Heart left ventricle (tissue), 16 donors: Measurements from ENCODE around the gene P2RX2. TPM values are rescaled to one million over a fixed set of nuclear protein-coding genes. Genes with fewer than 3 reads are reported as not detected.

Source experiments
- ATAC-seq, 4 donors: fragments of 200-7000 bp; cut with Tn5 transposase; one replicate each; pipeline ENCODE4 v1.9.1; 2020 to 2022; ENCODE audit warnings: moderate library complexity in 4 of 4, mild to moderate bottlenecking in 3 of 4, moderate number of reproducible peaks in 1 of 4
- DNase-seq, 5 donors: peaks; one replicate each; pipeline ENCODE4 v3.0.0-alpha.2; 2020
- H3K27ac ChIP-seq, 12 donors: fragments of 200-600 bp; sonication (generic) in 4 of 12; one replicate each; pipeline versions ENCODE4 v1.5.0 to v1.8.0; 2016 to 2022; ENCODE audit warnings: mild to moderate bottlenecking in 2 of 12
- H3K27me3 ChIP-seq, 9 donors: fragments of 200-600 bp; sonication (generic) in 2 of 9; one replicate each; pipeline versions ENCODE4 v1.5.1 to v1.8.0; 2016 to 2022; ENCODE audit warnings: mild to moderate bottlenecking in 3 of 9
- H3K36me3 ChIP-seq, 9 donors: fragments of 200-600 bp; sonication (generic) in 2 of 9; one replicate each; pipeline versions ENCODE4 v1.5.0 to v1.8.0; 2018 to 2022; ENCODE audit warnings: mild to moderate bottlenecking in 2 of 9
- H3K4me1 ChIP-seq, 12 donors: fragments of 200-600 bp; sonication (generic) in 4 of 12; one replicate each; pipeline versions ENCODE4 v1.5.0 to v1.8.0; 2016 to 2022; ENCODE audit warnings: mild to moderate bottlenecking in 3 of 12
- H3K4me3 ChIP-seq, 12 donors: fragments of 200-600 bp; sonication (generic) in 4 of 12; one replicate each; pipeline versions ENCODE4 v1.5.0 to v1.8.0; 2017 to 2022; ENCODE audit warnings: mild to moderate bottlenecking in 9 of 12, moderate library complexity in 4 of 12
- H3K9me3 ChIP-seq, 12 donors: fragments of 200-600 bp; sonication (generic) in 4 of 12; one replicate each; pipeline versions ENCODE4 v1.5.0 to v1.8.0; 2016 to 2022; ENCODE audit warnings: mild to moderate bottlenecking in 1 of 12
- CTCF ChIP-seq, 12 donors: fragments of 200-600 bp; sonication (generic) in 4 of 12; IDR thresholded peaks; one replicate each; pipeline versions ENCODE4 v1.5.0 to v1.8.0; 2018 to 2022; ENCODE audit warnings: antibody characterized with exemption in 12 of 12, mild to moderate bottlenecking in 5 of 12
- POLR2A ChIP-seq, 2 donors: fragments of 450-650 bp; IDR thresholded peaks; one replicate each; pipeline ENCODE4 v1.6.1; 2017; ENCODE audit warnings: antibody characterized with exemption in 2 of 2, mild to moderate bottlenecking in 2 of 2, moderate library complexity in 2 of 2
- WGBS, 4 donors: extraction: QIAGEN DNeasy Blood & Tissue Kit in 2 of 4; methylation state at CpG; one replicate each; pipeline versions ENCODE4 v1.1.5 to v1.1.7; 2013 to 2018; 5-methylcytosine and 5-hydroxymethylcytosine counted together
- intact Hi-C, 10 donors: fragments of 100-400 bp; cut with DNase I; formaldehyde crosslinking; loops; one replicate each; pipeline versions ENCODE4 v1.11.1 to v1.14.2; 2022
- polyA plus RNA-seq, 2 donors: library from polyadenylated mRNA; stranded (reverse); fragments of 200-250 nt; gene quantifications; one replicate each; pipeline ENCODE4 v1.2.3, GENCODE V29; 2013
- total RNA-seq, 9 donors: library from RNA; depleted of rRNA in 2 of 9; stranded (reverse); fragments of >200 nt in 2 of 9; fragmentation: NEBNext Ultra II Directional in 3 of 9; extraction: Animal tissue kit (Norgen Biotek cat#: 25700) in 3 of 9; gene quantifications; one replicate each; pipeline versions ENCODE4 v1.1.0 to v1.2.4, GENCODE V29; 2016 to 2023
- donor health status: ischemic (EF 13 %, LVEDD 7.1; RV severe dilation, severe dysfunction).
- donor health status: healthy with polysubstance abuse.
- donor health status: DM: no; HTN: yes; CAD: no.
- donor health status: DM: no; HTN: no; CAD: no.
- donor health status: ischemic (EF 25% LVEDD 6.9; RV normal size, moderate dysfunction).
- donor health status: ischemic (EF 25% LVEDD 5.7; RV mildly dilated, moderate dysfunction).
- donor health status: healthy.
- donor health status: DM: yes; HTN: yes; CAD: no.
- donor health status: ischemic (EF 35%, LVEDD 5.7; RV mildly dilated, moderate dysfunction).
- donor health status: nonischemic (EF 11% LVEDD 7.7; RV severe dilation, severe dysfunction).
- donor health status: DM: yes; HTN: yes; CAD: no.
- donor health status: PGD.
- donor health status: ischemic (EF 29% LVEDD 5.4; RV normal size, mild dysfunction).
- donor health status: nonischemic (EF 23%, LVEDD 6.1; RV moderate dilation, normal function).

P2RX2 gene
- total and polyA plus RNA-seq, 11 donors, result not detected

- no peak for ATAC-seq
- Histone ChIP-seq H3K27me3 (no peaks in the 10 kb centered on the region), H3K27ac (no peak overlapping the region), H3K4me3 (no peak overlapping the region), H3K4me1 (no peaks in the 10 kb centered on the region), H3K36me3 (peaks cover 0 to 94% (median 79%) of the 10 kb centered on the region in 9 donors), H3K9me3 (no peaks in the 10 kb centered on the region)
- intact Hi-C loops, result no loop called here
- WGBS, 4 donors, result 96 to 98% (median 97%) methylated on average over 21 of the region's 21 CpGs
- TF ChIP-seq POLR2A (IDR thresholded peaks at IDR 0.05) (no peak), CTCF (IDR thresholded peaks at IDR 0.05) (no peak)
- no peak for DNase-seq
Observed at GRCh38 chr12:132634411-132634990, 15.9 kb downstream of the P2RX2 start.

GRCh38 chr12:132635076-132635955 is 16.7 kb downstream of the P2RX2 start:
- Histone ChIP-seq H3K27me3 (no peaks in the 10 kb centered on the region), H3K9me3 (no peaks in the 10 kb centered on the region), H3K4me1 (no peaks in the 10 kb centered on the region), H3K36me3 (peaks cover 0 to 90% (median 75%) of the 10 kb centered on the region in 9 donors), H3K27ac (no peak overlapping the region), H3K4me3 (no peak overlapping the region)
- TF ChIP-seq POLR2A (IDR thresholded peaks at IDR 0.05) (no peak), CTCF (IDR thresholded peaks at IDR 0.05) (no peak)
- intact Hi-C loops, result no loop called here
- 92 to 97% (median 94%) methylated on average over 29 of the region's 29 CpGs for WGBS, 4 donors
- ATAC-seq (peak in 1 of 4 donors; percentile 21), DNase-seq (no peak)

GRCh38 chr12:132637811-132638210 is 19.2 kb downstream of the P2RX2 start:
- TF ChIP-seq CTCF (IDR thresholded peaks at IDR 0.05) (no peak), POLR2A (IDR thresholded peaks at IDR 0.05) (no peak)
- intact Hi-C loops, result no loop called here
- H3K4me1 ChIP-seq, result no peaks in the 10 kb centered on the region
- ATAC-seq, result no peak
- no peak overlapping the region for H3K27ac ChIP-seq
- no peaks in the 10 kb centered on the region for H3K9me3 ChIP-seq
- peaks cover 0 to 90% (median 72%) of the 10 kb centered on the region in 9 donors for H3K36me3 ChIP-seq
- DNase-seq, result no peak
- WGBS, 4 donors, result 88 to 96% (median 94%) methylated on average over 18 of the region's 18 CpGs
- H3K4me3 ChIP-seq, result no peak overlapping the region
- no peaks in the 10 kb centered on the region for H3K27me3 ChIP-seq
